ENCODE data around the gene NEK1. TPM values are rescaled to one million over a fixed set of nuclear protein-coding genes. Genes with fewer than 3 reads are reported as not detected.
A peak's percentile ranks its signal among the peaks of the same experiment; 100 is the strongest.
"Not testable (repeated sequence)": the region's sequence is repeated elsewhere in the genome, so short reads cannot be mapped to it uniquely, and the experiment has no call there.

The NEK1 gene
- total RNA-seq, 1 donor from 2014 or later, result 4.4 TPM

DNA sequence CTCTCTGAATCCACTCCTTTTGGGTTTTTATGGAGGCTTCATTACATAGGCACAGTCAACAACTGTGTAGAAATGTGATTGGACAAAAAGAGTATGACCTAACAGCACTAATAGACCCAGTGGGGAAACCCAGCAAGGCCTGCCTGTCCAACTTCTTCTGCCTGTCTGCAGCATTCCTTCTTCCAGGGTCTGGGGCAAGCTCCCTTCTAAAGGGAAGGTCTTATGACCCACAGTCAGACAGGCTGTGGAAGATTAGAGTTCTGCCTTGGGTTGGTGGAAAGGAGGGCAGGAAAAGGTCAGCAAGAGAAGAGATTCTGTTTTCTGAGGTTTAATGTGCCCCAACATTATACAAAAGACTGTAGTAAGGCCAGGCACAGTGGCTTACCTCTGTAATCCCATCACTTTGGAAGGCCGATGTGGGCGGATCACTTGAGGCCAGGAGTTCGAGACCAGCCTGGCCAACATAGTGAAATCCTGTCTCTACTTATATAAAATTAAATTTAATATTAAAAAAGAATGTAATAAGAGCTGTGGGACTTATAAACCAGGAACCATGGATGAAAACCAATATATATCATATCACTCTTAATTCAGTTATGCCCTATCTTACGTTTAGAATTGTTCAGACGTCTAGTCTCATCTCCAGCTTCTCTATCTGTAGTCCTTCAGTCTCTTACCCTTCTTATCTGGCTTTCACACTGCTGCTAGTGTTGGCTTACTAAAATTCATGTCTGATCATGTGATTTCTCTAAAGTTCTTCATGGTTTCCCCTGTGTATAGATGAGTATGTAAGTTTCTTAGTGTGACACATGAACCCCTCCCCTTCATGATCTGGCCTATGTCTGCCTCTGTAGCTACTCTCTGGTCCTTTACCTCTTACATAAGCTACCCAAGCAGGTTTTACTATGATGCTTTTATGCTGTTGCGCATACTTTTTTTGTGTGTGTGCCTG is 14.2 kb upstream of the NEK1 start:
- DNase-seq (ENCODE audit: low read depth in 2 of 2), result no peak

DNA sequence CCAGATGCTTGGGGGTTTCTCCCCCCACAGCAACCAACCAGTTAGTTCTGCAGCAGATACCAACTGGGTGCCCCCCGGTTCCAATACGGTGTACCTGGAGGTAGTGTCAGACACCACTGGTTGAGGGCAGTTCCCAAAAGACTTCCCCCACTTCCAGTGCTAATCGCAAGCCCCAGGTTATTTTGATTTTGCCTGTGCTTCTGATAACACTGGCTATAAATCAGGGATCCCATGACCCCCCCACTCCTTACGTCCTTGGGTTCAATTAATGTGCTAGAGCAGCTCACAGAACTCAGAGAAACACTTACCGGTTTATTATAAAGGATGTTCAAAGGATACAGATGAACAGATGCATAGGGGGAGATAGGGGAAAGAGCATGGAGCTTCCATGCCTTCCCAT is 13.5 kb upstream of the NEK1 start:
- no peak for DNase-seq (ENCODE audit: low read depth in 2 of 2)

DNA sequence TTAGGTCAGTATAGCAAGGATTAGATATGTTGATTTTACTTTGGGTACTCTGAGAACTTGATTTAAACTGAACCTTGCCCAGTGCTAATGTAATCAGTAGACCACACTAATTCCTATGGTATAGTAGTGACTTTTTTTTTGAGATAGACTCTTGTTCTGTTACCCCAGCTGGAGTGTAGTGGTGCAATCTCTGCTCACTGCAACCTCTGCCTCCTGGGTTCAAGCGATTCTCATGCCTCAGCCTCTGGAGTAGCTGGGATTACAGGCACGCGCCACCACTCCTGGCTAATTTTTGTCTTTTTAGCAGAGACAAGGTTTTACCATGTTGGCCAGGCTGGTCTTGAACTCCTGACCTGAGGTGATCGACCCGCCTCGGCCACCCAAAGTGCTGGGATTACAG is 11.6 kb upstream of the NEK1 start:
- DNase-seq (ENCODE audit: low read depth in 2 of 2), result not testable (repeated sequence)

DNA sequence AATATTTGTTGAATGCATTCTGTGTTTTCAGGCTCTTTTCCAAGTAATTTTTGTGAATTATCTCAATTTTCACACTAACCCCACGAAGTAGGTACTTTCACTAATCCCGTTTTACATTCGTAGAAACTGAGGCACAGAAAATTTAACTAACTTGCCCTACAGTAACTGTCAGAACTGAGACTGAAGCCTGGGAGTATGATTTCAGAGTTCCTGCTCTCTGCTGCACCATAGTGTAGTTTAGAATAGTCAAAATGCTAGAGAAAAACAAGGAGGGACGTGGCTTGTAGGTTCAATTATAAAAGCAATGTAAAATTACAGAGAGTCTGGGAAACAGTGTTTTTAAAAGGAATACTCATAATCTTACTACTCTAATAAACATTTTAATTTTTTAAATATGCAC is 10.2 kb upstream of the NEK1 start:
- DNase-seq (ENCODE audit: low read depth in 2 of 2), result no peak

DNA sequence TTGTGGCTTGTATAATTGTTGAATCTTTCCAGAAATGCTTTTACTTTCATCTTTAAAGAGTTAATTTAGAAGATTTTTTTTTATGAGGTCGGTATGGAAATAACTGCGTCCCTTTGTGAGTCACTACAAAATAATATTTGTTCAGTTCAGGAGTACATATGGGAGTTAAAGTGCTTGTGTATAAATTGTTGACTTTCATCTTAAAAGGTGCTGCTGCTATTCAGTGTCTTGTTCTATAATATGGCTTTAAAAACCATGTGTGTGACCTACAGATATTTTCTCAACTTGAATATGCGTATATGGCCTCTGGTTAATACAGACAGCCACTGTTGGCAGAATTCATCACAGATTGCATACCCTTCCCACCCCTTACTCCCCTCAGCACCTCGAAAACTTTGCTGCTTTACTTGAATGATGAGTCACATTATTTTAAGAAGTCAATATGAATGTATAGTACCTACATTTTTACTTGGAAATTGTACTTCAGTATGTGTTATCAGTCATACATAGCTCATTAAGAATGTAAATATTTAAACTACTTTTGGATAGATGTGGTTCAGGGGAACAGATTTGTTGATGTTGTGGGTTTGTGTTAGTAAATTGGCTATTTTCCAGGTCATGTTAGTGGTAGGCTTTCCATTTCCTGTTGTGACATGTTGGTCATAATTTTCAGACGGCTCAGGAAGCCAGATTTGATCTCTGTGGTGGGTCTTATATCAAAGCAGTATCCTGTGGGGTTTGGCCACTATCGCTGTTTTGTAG is 9.5 kb upstream of the NEK1 start:
- DNase-seq (ENCODE audit: low read depth in 2 of 2), result peak; percentile 88 to 90

DNA sequence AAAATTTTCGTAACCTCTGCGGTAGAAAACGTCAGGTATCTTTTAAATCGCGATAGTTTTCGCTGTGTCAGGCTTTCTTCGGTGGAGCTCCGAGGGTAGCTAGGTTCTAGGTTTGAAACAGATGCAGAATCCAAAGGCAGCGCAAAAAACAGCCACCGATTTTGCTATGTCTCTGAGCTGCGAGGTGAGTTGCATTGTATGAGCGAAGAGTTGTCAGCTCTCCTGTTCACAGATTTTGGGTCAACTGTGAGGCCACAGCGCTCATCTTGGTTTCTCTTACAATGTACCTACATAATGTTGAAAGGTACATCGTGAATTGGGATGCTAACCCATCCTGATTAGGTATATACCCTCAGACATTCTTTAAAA is 8.5 kb upstream of the NEK1 start:
- DNase-seq (ENCODE audit: low read depth in 2 of 2), result peak in 1 of 2 donors; percentile 49

DNA sequence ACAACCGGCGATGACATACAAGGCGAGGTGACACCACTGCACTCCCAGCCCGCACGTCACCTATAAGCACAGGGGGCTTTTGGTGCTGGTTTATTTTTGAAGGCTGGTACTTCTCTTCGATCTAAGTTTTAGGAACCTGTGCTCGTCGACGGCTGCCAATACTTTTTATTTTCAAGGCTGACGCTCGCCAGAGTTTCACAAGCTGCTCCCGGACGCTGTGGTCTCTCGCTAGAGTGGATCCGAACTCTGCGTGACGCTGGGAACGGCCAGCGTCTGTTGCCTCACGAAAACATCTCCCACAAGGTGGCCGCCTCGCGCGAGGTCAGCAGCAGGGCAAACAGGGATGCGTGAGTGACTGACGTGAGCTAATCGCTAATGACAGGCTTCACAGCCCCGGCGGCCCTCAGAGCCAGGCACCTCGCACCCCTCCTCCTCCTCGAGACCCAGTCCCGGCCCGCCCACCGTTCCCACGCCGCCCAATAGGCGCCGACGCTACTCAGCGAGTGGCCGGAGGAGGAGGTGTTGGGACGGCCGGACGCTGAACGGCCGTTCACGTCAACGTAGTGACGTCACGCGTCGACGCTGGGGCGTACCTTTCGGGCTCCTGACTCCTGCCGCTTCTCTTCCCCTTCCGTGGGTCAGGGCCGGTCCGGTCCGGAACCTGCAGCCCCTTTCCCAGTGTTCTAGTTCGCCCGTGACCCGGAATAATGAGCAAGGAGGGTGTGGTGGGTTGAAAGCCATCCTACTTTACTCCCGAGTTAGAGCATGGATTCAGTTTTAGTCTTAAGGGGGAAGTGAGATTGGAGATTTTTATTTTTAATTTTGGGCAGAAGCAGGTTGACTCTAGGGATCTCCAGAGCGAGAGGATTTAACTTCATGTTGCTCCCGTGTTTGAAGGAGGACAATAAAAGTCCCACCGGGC is 7.8 kb upstream of the NEK1 start, which contains the start of gene CLCN3:
CLCN3 (plus strand) TSS at position 621 of the 922 bp plus-strand sequence. CDS start 15,351 bp downstream, outside the sequence.
- DNase-seq (ENCODE audit: low read depth in 2 of 2), result peak; percentile 97 to 99

DNA sequence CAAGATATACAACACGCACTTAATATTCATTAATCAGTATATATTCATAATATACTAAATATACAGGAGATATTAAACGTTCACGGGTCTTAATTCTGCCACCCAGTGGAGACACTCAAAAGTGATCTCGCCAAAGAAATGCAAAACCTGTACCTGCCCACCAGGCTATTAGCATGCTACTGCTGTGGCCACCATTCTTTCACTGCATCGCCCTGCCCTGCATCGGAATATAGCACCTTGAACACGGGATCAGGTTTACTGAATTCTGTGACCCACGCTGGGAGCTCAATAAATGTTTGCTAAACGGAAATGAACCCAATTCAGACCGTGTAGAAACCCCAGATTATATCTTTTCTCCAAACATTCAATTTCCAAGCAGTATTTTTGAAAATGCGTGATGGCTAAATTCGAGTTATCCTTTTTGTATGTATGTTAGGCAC is 7.2 kb upstream of the NEK1 start:
- peak in 1 of 2 donors; percentile 76 for DNase-seq (ENCODE audit: low read depth in 2 of 2)

DNA sequence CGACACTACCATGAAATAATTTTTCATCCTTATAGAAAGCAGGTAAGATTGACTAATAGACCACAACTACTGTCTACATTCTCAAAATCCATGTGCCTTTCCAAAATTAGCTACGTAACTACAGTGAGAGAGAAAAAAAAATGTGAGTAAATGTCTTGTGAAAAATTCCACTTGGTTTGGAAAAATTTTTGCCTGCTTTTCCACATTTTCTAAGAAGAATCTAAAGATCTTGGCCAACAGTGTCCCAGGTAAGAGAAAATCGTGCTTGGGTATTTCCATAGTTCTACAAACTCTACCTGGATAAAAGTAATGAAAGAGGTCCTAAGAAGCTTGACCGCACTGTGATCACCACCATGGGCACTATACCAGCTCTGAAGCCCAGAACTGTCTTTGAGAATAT is 6.6 kb upstream of the NEK1 start:
- no peak for DNase-seq (ENCODE audit: low read depth in 2 of 2)

DNA sequence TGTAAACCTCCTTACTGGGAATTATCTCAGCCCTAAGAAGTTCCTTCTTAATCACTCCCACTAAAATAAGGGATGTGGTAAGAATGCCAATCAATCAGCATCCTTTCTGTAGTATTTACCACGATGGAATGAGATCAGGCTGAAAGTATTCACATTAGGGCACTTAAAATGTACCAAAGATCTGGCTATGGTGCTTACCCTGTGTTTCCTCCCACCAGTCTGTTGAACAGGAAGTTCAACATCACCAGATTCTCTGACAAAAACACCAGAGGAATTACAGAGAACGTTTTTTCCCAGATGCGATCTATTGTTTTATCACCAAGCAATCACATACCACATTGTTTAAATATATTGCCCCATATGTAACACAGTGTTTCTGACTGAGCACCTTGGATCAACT is 5.9 kb upstream of the NEK1 start:
- DNase-seq (ENCODE audit: low read depth in 2 of 2), result peak; percentile 79 to 85

DNA sequence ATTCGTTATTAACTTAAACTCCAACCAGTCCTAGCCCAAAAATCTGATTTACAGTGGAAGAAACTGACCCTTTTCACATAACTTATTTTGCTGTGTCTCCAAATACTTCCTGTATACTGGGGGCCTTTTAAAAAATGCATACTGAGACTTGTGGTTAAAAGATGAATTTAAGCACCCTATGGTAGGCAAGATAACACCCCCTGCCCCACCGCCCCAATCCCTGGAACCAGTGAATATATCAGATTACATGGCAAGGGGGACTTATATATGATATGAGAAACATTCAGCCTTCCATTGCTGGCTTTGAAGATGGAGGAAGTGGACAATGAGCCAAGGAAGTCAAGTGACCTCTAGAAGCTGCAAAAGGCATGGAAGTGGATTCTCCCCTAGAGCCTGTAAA is 4.9 kb upstream of the NEK1 start:
- DNase-seq (ENCODE audit: low read depth in 2 of 2), result no peak

DNA sequence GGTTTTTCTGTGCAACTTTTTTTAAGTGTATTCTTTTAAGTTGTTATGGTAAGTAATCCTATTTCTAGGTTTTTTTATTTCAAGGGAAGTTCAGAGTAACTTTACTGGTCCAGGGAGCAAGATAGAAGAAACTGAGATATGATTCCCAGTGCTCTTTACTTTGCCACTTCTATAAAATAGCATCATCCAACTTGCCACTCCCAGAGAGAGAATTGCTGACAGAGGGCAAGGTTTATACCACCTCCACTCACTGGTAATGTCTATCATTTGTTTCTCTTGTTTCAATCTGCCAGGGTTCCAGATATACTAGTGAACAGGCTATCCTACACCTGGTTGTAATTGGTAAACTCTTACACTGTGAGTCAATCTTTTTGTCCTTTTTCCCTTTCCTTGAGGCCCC is 4.5 kb upstream of the NEK1 start:
- no peak for DNase-seq (ENCODE audit: low read depth in 2 of 2)

DNA sequence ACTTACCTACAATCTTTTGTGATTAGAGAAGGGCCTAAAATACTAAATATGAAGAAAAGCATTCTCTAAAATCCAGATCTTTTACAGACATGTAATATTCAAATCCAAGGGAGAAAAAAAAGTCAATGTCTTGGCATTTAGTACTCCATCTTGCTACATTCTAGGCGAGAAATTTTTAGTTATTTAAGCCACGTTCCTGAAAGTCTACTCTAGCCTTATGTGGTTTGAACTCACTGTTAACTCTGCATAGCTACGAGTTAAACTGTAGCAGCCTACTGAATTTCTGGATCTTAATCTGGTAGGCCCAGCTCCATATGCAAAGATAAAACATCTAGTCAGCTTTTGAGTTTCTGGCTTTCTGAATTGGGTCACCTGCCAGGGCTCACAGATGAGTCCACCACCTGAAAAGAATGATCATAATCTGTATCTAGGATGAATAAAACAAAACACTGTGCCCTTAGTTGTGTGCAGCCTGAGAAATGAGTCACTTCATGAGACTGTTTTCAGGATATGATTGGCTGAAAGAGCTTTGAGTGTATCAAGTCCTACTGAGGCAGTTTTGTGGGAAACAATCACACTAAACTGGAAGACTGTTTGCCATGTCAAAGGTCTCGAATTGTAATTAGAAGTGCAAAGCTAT is 3.2 kb upstream of the NEK1 start:
- DNase-seq (ENCODE audit: low read depth in 2 of 2), result peak in 1 of 2 donors; percentile 65

DNA sequence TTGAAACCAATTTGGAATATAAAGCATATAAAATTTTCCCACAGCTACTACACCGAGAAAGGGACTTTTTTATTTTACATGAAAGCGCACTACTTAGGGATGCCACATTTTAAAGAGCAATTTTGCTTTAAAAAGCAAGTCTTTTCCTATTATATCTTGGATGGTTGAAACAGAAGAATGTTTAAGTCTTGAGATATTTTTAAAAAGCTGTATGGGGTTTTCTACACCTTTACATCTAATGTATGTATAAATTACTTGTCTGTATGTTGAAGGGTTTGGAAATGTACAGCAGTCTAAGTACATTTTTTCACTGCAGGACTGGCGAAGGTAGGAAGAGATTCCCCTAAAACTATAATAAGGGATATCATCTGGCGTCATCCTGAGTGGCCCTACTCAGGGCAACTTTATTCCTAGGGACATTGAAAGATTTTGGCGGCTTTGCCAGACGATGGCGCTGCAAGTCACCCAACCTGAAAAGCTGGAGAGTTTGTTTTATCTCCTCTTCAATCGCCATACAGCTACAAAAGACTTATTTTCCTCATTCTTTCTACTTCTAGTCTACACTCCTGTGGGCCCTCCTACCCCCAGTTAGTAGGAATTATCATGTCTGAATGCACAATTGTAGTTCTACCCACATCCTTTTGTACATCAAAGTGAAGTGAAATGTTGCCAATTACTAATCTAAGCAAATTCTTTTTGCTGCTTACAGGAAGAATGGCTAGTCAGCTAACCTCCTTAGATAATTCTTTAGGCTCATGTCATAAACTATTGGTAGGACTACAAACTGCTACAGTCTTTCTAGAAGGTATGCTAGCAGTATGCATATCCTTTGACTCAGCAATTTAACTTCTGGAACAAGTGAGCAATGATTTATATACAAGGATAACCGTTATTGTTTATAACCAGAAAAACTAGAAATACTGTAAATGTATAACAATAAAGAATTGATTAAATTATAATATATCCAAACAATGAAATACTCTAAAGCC is 782 bp upstream of the NEK1 start:
- DNase-seq (ENCODE audit: low read depth in 2 of 2), result peak; percentile 71 to 86

DNA sequence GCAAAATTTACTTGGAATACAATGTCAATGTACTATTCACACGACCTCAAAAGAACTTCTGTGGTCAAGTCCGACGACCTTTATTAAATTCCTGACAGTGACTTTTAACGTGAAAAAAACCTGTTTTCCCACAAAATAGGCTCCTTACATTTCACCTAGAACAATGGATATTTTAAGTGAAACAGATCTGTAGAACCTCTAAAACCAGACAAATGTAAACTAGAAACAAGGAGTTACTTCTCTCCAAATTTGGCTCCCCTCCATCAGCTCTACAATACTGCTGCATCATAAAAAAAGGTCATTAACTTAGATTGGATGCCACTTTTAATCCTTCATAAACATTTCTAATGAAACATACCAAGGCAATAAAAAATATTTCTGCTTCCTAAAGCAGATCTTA is 1.2 kb downstream of the NEK1 start:
- no peak for DNase-seq (ENCODE audit: low read depth in 2 of 2)

DNA sequence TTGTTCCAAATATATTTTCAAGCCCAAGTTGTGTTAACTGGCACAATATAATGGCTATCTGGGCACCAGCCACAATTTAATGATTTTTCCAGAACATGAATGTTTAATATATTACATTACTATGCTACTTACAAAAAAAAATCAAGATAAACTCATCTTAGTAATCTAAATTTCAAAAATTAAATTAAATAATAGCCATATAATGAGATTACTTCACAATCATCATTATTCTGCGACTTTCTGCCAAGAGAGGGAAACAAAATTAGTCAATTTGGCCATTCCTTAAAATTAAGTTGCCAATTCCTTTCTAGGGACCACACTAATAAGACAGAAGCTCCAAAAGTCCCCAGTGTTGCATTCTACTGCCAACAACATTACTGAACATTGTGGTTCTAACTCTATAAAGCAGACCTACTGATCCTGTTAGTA is 7.5 kb downstream of the NEK1 start:
- no peak for DNase-seq (ENCODE audit: low read depth in 2 of 2)

DNA sequence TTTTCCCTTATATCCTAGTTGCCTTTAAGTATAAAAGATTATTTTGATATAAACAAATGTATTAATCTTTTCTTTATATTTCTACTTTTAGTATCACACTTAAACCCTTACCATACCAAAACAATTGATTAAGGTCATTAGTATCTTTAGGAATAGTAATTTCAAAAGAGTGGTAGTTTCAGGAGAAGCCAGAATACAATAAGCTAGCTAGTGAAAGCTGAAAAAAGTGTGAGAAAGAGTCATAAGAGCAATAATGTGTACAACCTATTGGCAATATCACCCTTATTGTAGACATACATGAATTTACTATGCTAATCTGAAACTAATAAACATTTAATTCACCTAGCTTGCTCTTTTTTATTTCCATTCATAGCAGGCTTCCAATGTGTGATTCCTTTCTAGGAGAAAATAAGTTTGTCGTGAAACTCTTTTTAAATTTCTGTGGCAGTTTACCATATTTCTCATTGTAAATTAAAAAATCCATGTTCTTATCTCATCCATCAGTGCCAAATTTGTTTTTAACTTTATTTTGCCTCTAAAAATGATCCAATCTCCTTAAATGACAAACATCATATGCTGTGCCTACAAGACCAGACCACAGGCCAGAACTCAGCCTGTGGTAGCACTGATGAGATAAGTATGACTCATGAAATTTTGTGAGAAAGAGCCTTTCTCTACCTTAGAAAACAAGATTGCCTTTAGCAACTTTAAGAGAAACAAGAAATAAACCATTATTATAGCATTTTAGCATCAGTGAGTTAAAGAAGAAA is 8.1 kb downstream of the NEK1 start:
- peak in 1 of 2 donors; percentile 42 for DNase-seq (ENCODE audit: low read depth in 2 of 2)

DNA sequence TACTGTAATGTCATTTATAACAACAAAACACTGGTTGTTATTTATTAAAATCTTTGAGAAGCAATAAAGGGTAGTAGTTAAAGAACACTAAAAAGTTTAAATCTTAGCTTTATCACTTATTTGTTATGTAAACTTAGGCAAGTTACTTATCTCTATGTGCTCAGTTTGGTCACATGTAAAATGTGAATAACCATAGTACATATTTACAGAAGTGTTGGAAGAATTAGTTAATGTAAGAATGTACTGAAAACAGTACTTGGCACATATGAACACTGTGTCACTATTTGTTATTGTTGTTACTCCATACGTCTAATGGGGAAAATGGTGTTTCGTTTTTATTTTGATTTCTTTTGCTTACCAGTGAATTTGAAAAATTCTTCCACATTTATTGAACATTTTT is 9.1 kb downstream of the NEK1 start:
- no peak for DNase-seq (ENCODE audit: low read depth in 2 of 2)
